T-cell (primary cell): ENCODE data around the gene SIRPG. TPM values are rescaled to one million over a fixed set of nuclear protein-coding genes. Genes with fewer than 3 reads are reported as not detected.

Experiments used
- ATAC-seq, 4 experiments: fragments of 200-7000 bp in 3 of 4; fragments of 150-1000 bp in 1 of 4; cut with Tn5 transposase; replicated peaks in 1 of 4; 1 replicate in 3 of 4; 2 replicates in 1 of 4; pipeline ENCODE4 v1.10.0; 2021; ENCODE audit warnings: moderate library complexity in 3 of 4, mild to moderate bottlenecking in 2 of 4, moderate number of reproducible peaks in 1 of 4
- CTCF ChIA-PET, 2 donors: fragments of 300-600 bp; sonication (Branson Sonifier 250); formaldehyde crosslinking; loops; one replicate each; lab custom pipeline; 2022; ENCODE audit warnings: antibody characterized with exemption in 2 of 2; lab: Charles Lee
- POLR2A ChIA-PET, 2 donors: fragments of 300-600 bp; sonication (Branson Sonifier 250); formaldehyde crosslinking; loops; one replicate each; lab custom pipeline; 2022; ENCODE audit warnings: antibody characterized with exemption in 2 of 2; lab: Charles Lee
- DNase-seq, 35 experiments: peaks; one replicate each; pipeline versions ENCODE4 v3.0.0 to v3.0.0-alpha.2; 2013 to 2023
- H3K27ac ChIP-seq: one replicate; pipeline ENCODE4 v1.5.1; 2013; ENCODE audit warnings: low read length
- H3K27me3 ChIP-seq, 2 experiments: replicated peaks in 1 of 2; 1 replicate in 1 of 2; 2 replicates in 1 of 2; pipeline versions ENCODE4 v1.6.1 to v1.7.0; 2013; ENCODE audit warnings: low read length in 1 of 2, mixed read lengths in 1 of 2; ENCODE audit not compliant: control insufficient read depth in 2 of 2, insufficient read depth in 2 of 2; ENCODE audit errors: extremely low read depth in 1 of 2
- H3K36me3 ChIP-seq, 2 donors: 1 replicate in 1 of 2; 2 replicates in 1 of 2; pipeline versions ENCODE4 v1.6.1 to v1.7.0; 2013; ENCODE audit warnings: low read length in 1 of 2; ENCODE audit not compliant: control insufficient read depth in 2 of 2, insufficient read depth in 1 of 2; ENCODE audit errors: extremely low read depth in 1 of 2
- H3K4me1 ChIP-seq, 2 experiments: 1 replicate in 1 of 2; 2 replicates in 1 of 2; pipeline versions ENCODE4 v1.6.1 to v1.7.0; 2013; ENCODE audit warnings: low read length in 2 of 2, mixed read lengths in 1 of 2; ENCODE audit not compliant: insufficient read depth in 2 of 2, control insufficient read depth in 1 of 2; ENCODE audit errors: extremely low read depth in 1 of 2
- H3K4me3 ChIP-seq, 2 donors: 1 replicate in 1 of 2; 2 replicates in 1 of 2; pipeline versions ENCODE4 v1.5.1 to v1.7.0; 2013; ENCODE audit warnings: mild to moderate bottlenecking in 2 of 2, low read length in 1 of 2, moderate library complexity in 1 of 2; ENCODE audit not compliant: control insufficient read depth in 1 of 2; ENCODE audit errors: extremely low read depth in 1 of 2
- H3K9me3 ChIP-seq: 2 replicates; pipeline ENCODE4 v1.7.0; 2013
- H3K27ac Mint-ChIP-seq, 2 donors: one replicate each; pipeline ENCODE4 v1.8.0; 2020 to 2021; ENCODE audit warnings: mild to moderate bottlenecking in 2 of 2, mixed read lengths in 2 of 2
- H3K27me3 Mint-ChIP-seq, 2 donors: one replicate each; pipeline ENCODE4 v1.8.0; 2021 to 2022; ENCODE audit warnings: mixed read lengths in 2 of 2
- H3K36me3 Mint-ChIP-seq: one replicate; pipeline ENCODE4 v1.8.0; 2021; ENCODE audit warnings: mixed read lengths
- H3K4me1 Mint-ChIP-seq, 3 donors: one replicate each; pipeline ENCODE4 v1.8.0; 2020 to 2022; ENCODE audit warnings: mixed read lengths in 3 of 3, mild to moderate bottlenecking in 1 of 3
- H3K4me3 Mint-ChIP-seq, 3 donors: one replicate each; pipeline ENCODE4 v1.8.0; 2020 to 2022; ENCODE audit warnings: mild to moderate bottlenecking in 3 of 3, mixed read lengths in 3 of 3, moderate library complexity in 3 of 3
- H3K9me3 Mint-ChIP-seq, 3 donors: one replicate each; pipeline ENCODE4 v1.8.0; 2020 to 2022; ENCODE audit warnings: mixed read lengths in 3 of 3
- WGBS: methylation state at CpG from one replicate; pipeline ENCODE4 v1.1.5; 2013; ENCODE audit warnings: missing lambda C conversion rate; ENCODE audit not compliant: insufficient coverage; 5-methylcytosine and 5-hydroxymethylcytosine counted together
- total RNA-seq, 35 experiments: library from RNA in 6 of 35; stranded (reverse) in 6 of 35; fragments of 120-200 nt in 1 of 35; gene quantifications; one replicate each; pipeline versions ENCODE4 v1.2.1 to v1.2.4 and lab custom pipeline; 2013 to 2026

Gene SIRPG
- total RNA-seq, 5 donors from 2014 or later (not counting 1 experiment from before 2014, with no cell fraction given) = 25.4 to 59.5 (median 28.6) TPM

GRCh38 chr20:1697592-1697991 lies 40.0 kb upstream of the SIRPG start:
- no peaks in the 10 kb centered on the region for H3K27me3 Mint-ChIP-seq
- H3K36me3 Mint-ChIP-seq = no peaks in the 10 kb centered on the region
- Histone ChIP-seq H3K9me3 (no peaks in the 10 kb centered on the region), H3K36me3 (no peaks in the 10 kb centered on the region), H3K4me1 (peaks cover 13 to 20% of the 10 kb centered on the region in 2 experiments), H3K27ac (no peak overlapping the region), H3K4me3 (no peak overlapping the region), H3K27me3 (no peaks in the 10 kb centered on the region)
- ATAC-seq = no peak
- no peak overlapping the region for H3K27ac Mint-ChIP-seq
- no peaks in the 10 kb centered on the region for H3K9me3 Mint-ChIP-seq
- CTCF ChIA-PET = no interaction called here
- no peak overlapping the region for H3K4me3 Mint-ChIP-seq
- H3K4me1 Mint-ChIP-seq = peaks cover 24 to 53% (median 32%) of the 10 kb centered on the region in 3 donors
- DNase-seq = no peak
- POLR2A ChIA-PET = no interaction called here
- 100% methylated on average over 2 of the region's 2 CpGs for WGBS

GRCh38 chr20:1696521-1697209 lies 39.1 kb upstream of the SIRPG start:
- H3K36me3 ChIP-seq = no peaks in the 10 kb centered on the region
- no CpG with 5 or more reads among the region's 7 CpGs for WGBS
- Mint-ChIP-seq H3K27ac (peak overlapping the region; percentile 17 to 40), H3K9me3 (peaks cover 0 to 5% (median under 1%) of the 10 kb centered on the region in 3 donors), H3K27me3 (no peaks in the 10 kb centered on the region), H3K4me1 (peaks cover 27 to 53% (median 34%) of the 10 kb centered on the region in 3 donors), H3K36me3 (peaks cover 5% of the 10 kb centered on the region), H3K4me3 (peak overlapping the region in 1 of 3 donors; percentile 33)
- no peaks in the 10 kb centered on the region for H3K9me3 ChIP-seq
- H3K4me3 ChIP-seq = no peak overlapping the region
- H3K27me3 ChIP-seq = no peaks in the 10 kb centered on the region
- ChIA-PET POLR2A (no interaction called here), CTCF (interaction anchor here in 1 of 2 donors (0.6 to 1.1 kb wide), 2 partner anchors 13 to 41 kb away, joined by 3 read pairs; no protein-coding TSS in a partner anchor)
- no peak overlapping the region for H3K27ac ChIP-seq
- peak; percentile 63 to 89 (median 67) for ATAC-seq
- peak in 1 of 35 experiments; percentile 41 for DNase-seq
- H3K4me1 ChIP-seq = peaks cover 13 to 20% of the 10 kb centered on the region in 2 experiments

DNA sequence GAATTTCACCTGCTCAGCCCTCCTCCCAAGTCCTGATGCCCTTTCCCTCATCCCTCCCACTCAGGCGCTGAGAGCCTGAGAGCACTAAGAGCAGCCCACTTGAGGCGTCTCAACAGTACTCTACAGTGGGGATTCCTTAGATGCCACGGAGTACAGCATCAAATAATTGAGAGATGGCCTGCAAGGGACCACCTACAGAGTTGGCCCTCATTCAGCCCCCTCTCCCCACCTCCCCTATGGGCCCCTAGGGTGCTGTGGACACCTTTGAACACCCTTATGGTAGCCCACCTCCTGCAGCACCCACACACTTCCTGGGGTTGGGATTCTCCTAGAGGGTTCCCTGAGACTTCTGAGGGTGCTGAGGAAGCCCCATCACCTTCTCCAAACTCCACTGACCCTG lies 37.1 kb upstream of the SIRPG start:
- no peak overlapping the region for H3K27ac ChIP-seq
- H3K27me3 Mint-ChIP-seq = no peaks in the 10 kb centered on the region
- POLR2A ChIA-PET = interaction anchor here in 1 of 2 donors (0.6 kb wide), 1 partner anchor 1234 kb away, joined by 8 read pairs; no protein-coding TSS in a partner anchor
- peaks cover 13 to 20% of the 10 kb centered on the region in 2 experiments for H3K4me1 ChIP-seq
- peaks cover 3 to 10% (median 3%) of the 10 kb centered on the region in 3 donors for H3K9me3 Mint-ChIP-seq
- H3K9me3 ChIP-seq = no peaks in the 10 kb centered on the region
- no peaks in the 10 kb centered on the region for H3K27me3 ChIP-seq
- DNase-seq = no peak
- no peak overlapping the region for H3K4me3 Mint-ChIP-seq
- peaks cover 6% of the 10 kb centered on the region for H3K36me3 Mint-ChIP-seq
- peak overlapping the region in 1 of 2 donors; percentile 22 for H3K27ac Mint-ChIP-seq
- peaks cover 28 to 46% (median 29%) of the 10 kb centered on the region in 3 donors for H3K4me1 Mint-ChIP-seq
- ATAC-seq = no peak
- H3K4me3 ChIP-seq = no peak overlapping the region
- 100% methylated on average over 2 of the region's 3 CpGs for WGBS
- H3K36me3 ChIP-seq = no peaks in the 10 kb centered on the region
- CTCF ChIA-PET = interaction anchor here in 1 of 2 donors (0.6 kb wide), 1 partner anchor 1752 kb away, joined by 3 read pairs; no protein-coding TSS in a partner anchor

DNA sequence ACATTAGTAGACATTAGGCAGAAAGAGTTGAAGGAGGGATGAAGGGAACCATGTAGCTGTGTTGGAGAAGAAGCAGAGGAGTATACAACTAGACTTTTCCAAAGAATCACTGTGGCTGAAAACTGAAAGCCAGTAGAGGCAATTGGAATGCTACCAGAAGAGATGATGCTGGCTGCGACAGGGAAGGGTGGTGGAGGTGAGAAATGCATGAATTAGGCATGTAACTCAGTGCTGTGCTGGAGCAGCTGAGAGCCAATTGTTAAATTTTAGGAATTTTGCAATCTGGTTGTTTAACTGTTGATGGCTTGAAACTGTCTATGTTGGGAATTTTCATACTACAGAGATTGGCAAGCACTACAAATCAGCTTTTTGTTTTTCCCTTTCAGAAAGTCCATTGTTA lies 35.8 kb upstream of the SIRPG start:
- 90% methylated on average over 1 of the region's 1 CpG for WGBS
- POLR2A ChIA-PET = no interaction called here
- peaks cover 3 to 10% (median 3%) of the 10 kb centered on the region in 3 donors for H3K9me3 Mint-ChIP-seq

GRCh38 chr20:1689721-1690120 lies 32.1 kb upstream of the SIRPG start:
- Histone ChIP-seq H3K4me1 (peaks cover 13 to 18% of the 10 kb centered on the region in 2 experiments), H3K36me3 (no peaks in the 10 kb centered on the region), H3K4me3 (no peak overlapping the region), H3K27ac (no peak overlapping the region), H3K27me3 (no peaks in the 10 kb centered on the region), H3K9me3 (no peaks in the 10 kb centered on the region)
- Mint-ChIP-seq H3K27me3 (no peaks in the 10 kb centered on the region), H3K27ac (peak overlapping the region in 1 of 2 donors; percentile 35), H3K9me3 (peaks cover 3 to 10% (median 3%) of the 10 kb centered on the region in 3 donors), H3K36me3 (peaks cover 6% of the 10 kb centered on the region), H3K4me3 (no peak overlapping the region), H3K4me1 (peaks cover 43 to 62% (median 46%) of the 10 kb centered on the region in 3 donors)
- DNase-seq (no peak), ATAC-seq (no peak)
- CTCF ChIA-PET = no interaction called here
- 59% methylated on average over 3 of the region's 3 CpGs for WGBS
- POLR2A ChIA-PET = interaction anchor here in 1 of 2 donors (0.7 kb wide), 1 partner anchor 64 kb away, joined by 3 read pairs; no protein-coding TSS in a partner anchor

More for the DNA sequence above, 35.8 kb upstream of the SIRPG start:
- no peaks in the 10 kb centered on the region for H3K9me3 ChIP-seq
- no peak overlapping the region for H3K4me3 Mint-ChIP-seq
- DNase-seq (no peak), ATAC-seq (no peak)
- no peaks in the 10 kb centered on the region for H3K36me3 ChIP-seq
- no peak overlapping the region for H3K27ac Mint-ChIP-seq
- H3K4me1 Mint-ChIP-seq = peaks cover 35 to 56% (median 37%) of the 10 kb centered on the region in 3 donors
- H3K36me3 Mint-ChIP-seq = peaks cover 6% of the 10 kb centered on the region
- CTCF ChIA-PET = no interaction called here
- H3K4me3 ChIP-seq = no peak overlapping the region
- H3K27me3 Mint-ChIP-seq = no peaks in the 10 kb centered on the region
- H3K27me3 ChIP-seq = no peaks in the 10 kb centered on the region
- peaks cover 13 to 20% of the 10 kb centered on the region in 2 experiments for H3K4me1 ChIP-seq
- no peak overlapping the region for H3K27ac ChIP-seq

- Histone ChIP-seq H3K27me3 (no peaks in the 10 kb centered on the region), H3K4me1 (peaks cover 13 to 19% of the 10 kb centered on the region in 2 experiments), H3K36me3 (no peaks in the 10 kb centered on the region), H3K27ac (no peak overlapping the region), H3K9me3 (no peaks in the 10 kb centered on the region), H3K4me3 (no peak overlapping the region)
- POLR2A ChIA-PET = no interaction called here
- ATAC-seq = no peak
- H3K27ac Mint-ChIP-seq = peak overlapping the region in 1 of 2 donors; percentile 45
- H3K9me3 Mint-ChIP-seq = peaks cover 3 to 10% (median 3%) of the 10 kb centered on the region in 3 donors
- H3K36me3 Mint-ChIP-seq = peaks cover 6% of the 10 kb centered on the region
- no peaks in the 10 kb centered on the region for H3K27me3 Mint-ChIP-seq
- no peak overlapping the region for H3K4me3 Mint-ChIP-seq
- no peak for DNase-seq
- 100% methylated on average over 2 of the region's 4 CpGs for WGBS
- peaks cover 46 to 65% (median 48%) of the 10 kb centered on the region in 3 donors for H3K4me1 Mint-ChIP-seq
- CTCF ChIA-PET = no interaction called here
Observed at GRCh38 chr20:1688886-1689538, 31.4 kb upstream of the SIRPG start.
